H1 (cell line): ENCODE data around the gene PSORS1C2. TPM values are rescaled to one million over a fixed set of nuclear protein-coding genes. Genes with fewer than 3 reads are reported as not detected.

Source experiments
- CTCF ChIA-PET: fragments of 300-600 bp; sonication (Branson Sonifier 250); formaldehyde crosslinking; loops from one replicate; lab custom pipeline; 2021; ENCODE audit not compliant: partially characterized antibody; lab: Charles Lee
- POLR2A ChIA-PET: fragments of 300-600 bp; sonication (Branson Sonifier 250); formaldehyde crosslinking; loops from one replicate; lab custom pipeline; 2021; ENCODE audit warnings: inconsistent platforms; ENCODE audit not compliant: partially characterized antibody; lab: Charles Lee
- DNase-seq, 2 experiments: peaks; one replicate each; pipeline versions ENCODE4 v3.0.0 to v3.0.0-alpha.2; 2010 to 2022; ENCODE audit warnings: low spot score in 2 of 2, low read depth in 1 of 2, mixed read lengths in 1 of 2
- FAIRE-seq: peaks from 2 replicates; lab custom pipeline; 2011; peaks lifted over from hg19 to GRCh38; lab: Jason Lieb, UNC
- H2AFZ ChIP-seq: 2 replicates; pipeline ENCODE4 v1.8.1; 2012; ENCODE audit warnings: low read length, inconsistent platforms
- H2AK5ac ChIP-seq: 2 replicates; pipeline ENCODE4 v1.6.1; 2013; ENCODE audit warnings: low read depth, low read length
- H2BK120ac ChIP-seq: replicated peaks from 2 replicates; pipeline ENCODE3; 2013; ENCODE audit warnings: low read depth, low read length, inconsistent platforms
- H2BK12ac ChIP-seq: 2 replicates; pipeline ENCODE4 v1.6.1; 2013; ENCODE audit warnings: low read depth, low read length
- H2BK15ac ChIP-seq: 2 replicates; pipeline ENCODE4 v1.6.1; 2013; ENCODE audit warnings: low read length
- H2BK20ac ChIP-seq: 2 replicates; pipeline ENCODE4 v1.6.1; 2013; ENCODE audit warnings: low read length
- H2BK5ac ChIP-seq: 2 replicates; pipeline ENCODE4 v1.6.1; 2013; ENCODE audit warnings: low read depth, low read length
- H3K14ac ChIP-seq: 2 replicates; pipeline ENCODE4 v1.6.1; 2013; ENCODE audit warnings: inconsistent platforms; ENCODE audit not compliant: insufficient read length
- H3K18ac ChIP-seq: 2 replicates; pipeline ENCODE4 v1.6.1; 2013; ENCODE audit warnings: low read length; ENCODE audit errors: extremely low read depth
- H3K23ac ChIP-seq: 2 replicates; pipeline ENCODE4 v1.6.1; 2013; ENCODE audit warnings: inconsistent platforms; ENCODE audit not compliant: insufficient read length
- H3K23me2 ChIP-seq: 2 replicates; pipeline ENCODE4 v1.6.1; 2013; ENCODE audit warnings: low read depth, low read length
- H3K27ac ChIP-seq: 2 replicates; pipeline ENCODE4 v1.6.1; 2011; ENCODE audit warnings: low read depth, low read length, inconsistent platforms
- H3K27me3 ChIP-seq, 4 experiments: replicated peaks in 1 of 4; 1 replicate in 1 of 4; 2 replicates in 3 of 4; pipeline versions ENCODE4 v1.6.1 to v1.8.1; 2011 to 2013; ENCODE audit warnings: low read length in 3 of 4, mild to moderate bottlenecking in 3 of 4, inconsistent platforms in 2 of 4, mixed read lengths in 2 of 4, moderate library complexity in 1 of 4; ENCODE audit not compliant: control insufficient read depth in 3 of 4, insufficient read depth in 3 of 4; ENCODE audit errors: extremely low read depth in 1 of 4
- H3K36me3 ChIP-seq, 4 experiments: 2 replicates each; pipeline versions ENCODE4 v1.6.1 to v1.8.1; 2011 to 2013; ENCODE audit warnings: mild to moderate bottlenecking in 4 of 4, low read length in 3 of 4, moderate library complexity in 2 of 4, control low read depth in 1 of 4, inconsistent platforms in 1 of 4; ENCODE audit not compliant: insufficient read depth in 4 of 4, control insufficient read depth in 2 of 4
- H3K4ac ChIP-seq: replicated peaks from 2 replicates; pipeline ENCODE3; 2013; ENCODE audit warnings: low read length, low read depth, mixed read lengths, inconsistent platforms; ENCODE audit not compliant: insufficient read length
- H3K4me1 ChIP-seq, 4 experiments: replicated peaks in 1 of 4; 1 replicate in 1 of 4; 2 replicates in 3 of 4; pipeline versions ENCODE4 v1.6.1 to v1.8.1; 2011 to 2013; ENCODE audit warnings: low read length in 3 of 4, inconsistent platforms in 2 of 4, mixed read lengths in 1 of 4; ENCODE audit not compliant: insufficient read depth in 4 of 4, control insufficient read depth in 3 of 4
- H3K4me2 ChIP-seq, 2 experiments: 2 replicates each; pipeline versions ENCODE4 v1.6.1 to v1.8.1; 2011 to 2013; ENCODE audit warnings: low read depth in 2 of 2, low read length in 2 of 2, control low read depth in 1 of 2, inconsistent platforms in 1 of 2, mild to moderate bottlenecking in 1 of 2; ENCODE audit not compliant: insufficient read depth in 1 of 2
- H3K4me3 ChIP-seq, 4 experiments: fragments of 200-600, 300-600 bp in 1 of 4; sonication (generic), shearing (Covaris generic), sonication (Bioruptor Twin) in 1 of 4; 2 replicates each; pipeline versions ENCODE4 v1.5.1 to v1.8.1; 2011 to 2016; ENCODE audit warnings: low read length in 4 of 4, low read depth in 3 of 4, control low read depth in 2 of 4, inconsistent platforms in 2 of 4, mild to moderate bottlenecking in 2 of 4, mixed read lengths in 1 of 4, moderate library complexity in 1 of 4; ENCODE audit not compliant: insufficient read depth in 2 of 4; ENCODE audit errors: extremely low read depth in 1 of 4
- H3K56ac ChIP-seq: replicated peaks from 2 replicates; pipeline ENCODE3; 2013; ENCODE audit warnings: low read depth, mild to moderate bottlenecking, mixed read lengths, low read length, inconsistent platforms; ENCODE audit not compliant: insufficient read length
- H3K79me1 ChIP-seq: 2 replicates; pipeline ENCODE4 v1.6.1; 2013; ENCODE audit warnings: low read depth, low read length, control low read depth
- H3K79me2 ChIP-seq, 2 experiments: 2 replicates each; pipeline versions ENCODE4 v1.6.1 to v1.8.1; 2012 to 2013; ENCODE audit warnings: low read length in 2 of 2, mild to moderate bottlenecking in 2 of 2, inconsistent platforms in 1 of 2; ENCODE audit not compliant: insufficient read depth in 2 of 2, control insufficient read depth in 1 of 2
- H3K9ac ChIP-seq, 4 experiments: replicated peaks in 1 of 4; 1 replicate in 1 of 4; 2 replicates in 3 of 4; pipeline versions ENCODE4 v1.6.1 to v1.8.1; 2011 to 2013; ENCODE audit warnings: low read depth in 3 of 4, low read length in 3 of 4, control low read depth in 2 of 4, mild to moderate bottlenecking in 2 of 4, moderate library complexity in 2 of 4, inconsistent platforms in 1 of 4; ENCODE audit errors: extremely low read depth in 1 of 4
- H3K9me3 ChIP-seq, 2 experiments: 2 replicates each; pipeline versions ENCODE4 v1.6.1 to v1.8.1; 2012 to 2013; ENCODE audit warnings: mild to moderate bottlenecking in 2 of 2, moderate library complexity in 2 of 2, control low read depth in 1 of 2, inconsistent platforms in 1 of 2, low read depth in 1 of 2, low read length in 1 of 2, mixed read lengths in 1 of 2; ENCODE audit not compliant: insufficient read depth in 2 of 2
- H4K20me1 ChIP-seq, 2 experiments: replicated peaks in 1 of 2; 2 replicates each; pipeline versions ENCODE3 to v1.8.1; 2011 to 2013; ENCODE audit warnings: inconsistent platforms in 2 of 2, low read length in 2 of 2, mild to moderate bottlenecking in 1 of 2; ENCODE audit not compliant: insufficient read depth in 2 of 2, control insufficient read depth in 1 of 2
- H4K5ac ChIP-seq: 2 replicates; pipeline ENCODE4 v1.6.1; 2013; ENCODE audit warnings: low read length, low read depth, mixed read lengths, inconsistent platforms; ENCODE audit not compliant: insufficient read length
- H4K8ac ChIP-seq: 2 replicates; pipeline ENCODE4 v1.8.0; 2013; ENCODE audit warnings: mild to moderate bottlenecking, moderate library complexity, low read length, inconsistent platforms; ENCODE audit not compliant: insufficient read depth; ENCODE audit errors: extremely low read depth
- H4K91ac ChIP-seq: replicated peaks from 2 replicates; pipeline ENCODE3; 2013; ENCODE audit warnings: low read length, mixed read lengths, inconsistent platforms; ENCODE audit not compliant: insufficient read length
- POLR2A ChIP-seq, 2 experiments: IDR thresholded peaks; 1 replicate in 1 of 2; 2 replicates in 1 of 2; pipeline ENCODE4 v1.6.1; 2011; ENCODE audit warnings: low read depth in 2 of 2, low read length in 2 of 2, mild to moderate bottlenecking in 2 of 2; ENCODE audit errors: control extremely low read depth in 1 of 2
- SP4 ChIP-seq: IDR thresholded peaks from 2 replicates; pipeline ENCODE4 v1.6.1; 2012; ENCODE audit warnings: low read length, inconsistent platforms
- TAF1 ChIP-seq: IDR thresholded peaks from 2 replicates; pipeline ENCODE4 v1.6.1; 2011; ENCODE audit warnings: mild to moderate bottlenecking, low read depth, low read length
- TBP ChIP-seq: IDR thresholded peaks from 2 replicates; pipeline ENCODE4 v1.6.1; 2011; ENCODE audit warnings: low read depth, low read length, improper control_type of control experiment
- WGBS, 2 experiments: shearing (Covaris generic) in 1 of 2; methylation state at CpG; one replicate each; pipeline versions ENCODE4 v1.1.6 to v1.1.7; 2013 to 2015; ENCODE audit warnings: low lambda C conversion rate in 2 of 2, mixed read lengths in 2 of 2, inconsistent platforms in 1 of 2, low coverage in 1 of 2, missing lambda C conversion rate in 1 of 2; ENCODE audit not compliant: insufficient replicate concordance in 2 of 2, insufficient coverage in 1 of 2, insufficient read length in 1 of 2; ENCODE audit errors: extremely low coverage in 1 of 2, missing lambda C conversion rate in 1 of 2; 5-methylcytosine and 5-hydroxymethylcytosine counted together
- polyA plus RNA-seq, 7 experiments: library from polyadenylated mRNA; depleted of rRNA in 3 of 7; stranded (reverse) in 5 of 7; unstranded in 2 of 7; fragments of >200 nt in 5 of 7; fragments of 200-250 nt in 2 of 7; gene quantifications; 1 replicate in 5 of 7; 2 replicates in 1 of 7; 4 replicates in 1 of 7; pipeline versions ENCODE4 v1.2.1 to v1.2.3, GENCODE V29; 2011 to 2013; ENCODE audit warnings: missing spikeins in 2 of 7, mixed read lengths in 2 of 7
- total RNA-seq: library from RNA; stranded (reverse); fragmentation: NEBNext Ultra II Directional; extraction: Animal tissue kit (Norgen Biotek cat#: 25700); gene quantifications from 2 replicates; pipeline ENCODE4 v1.2.1, GENCODE V29; 2021

PSORS1C2 gene
- total and polyA plus RNA-seq, 2 of the 8 experiments (the other 6 are each of a cell fraction or from before 2014, with no cell fraction given): 0.11 TPM; not detected in 1

GRCh38 chr6:31170600-31170881 is 31.7 kb upstream of the PSORS1C2 start, which contains the start of gene POU5F1:
POU5F1 (minus strand) TSS chr6:31170682; CDS start chr6:31170620, 62 bp downstream.
- peak within 1 kb of the TSS; percentile 90 for H3K56ac ChIP-seq
- H3K4me2 ChIP-seq: peak within 1 kb of the TSS; percentile 83 to 89
- peak within 1 kb of the TSS; percentile 100 for H4K91ac ChIP-seq
- POLR2A ChIA-PET: interaction anchor here (61.6 to 68.5 kb wide), 2 partner anchors 2 to 23 kb away, joined by 2251 read pairs; partner anchors contain the start of genes CCHCR1, CDSN, POU5F1 and PSORS1C1
- H4K20me1 ChIP-seq: peaks cover 7 to 16% of the 10 kb centered on the region in 2 experiments
- H3K4ac ChIP-seq: peak within 1 kb of the TSS; percentile 97
- H4K8ac ChIP-seq: peak within 1 kb of the TSS; percentile 81
- H3K79me1 ChIP-seq: peaks cover 8% of the 10 kb centered on the region
- H3K27me3 ChIP-seq: no peaks in the 10 kb centered on the region
- peak within 1 kb of the TSS; percentile 100 for H2BK20ac ChIP-seq
- H2BK15ac ChIP-seq: no peak within 1 kb of the TSS; the same call in 1 of the 2 replicates
- peak within 1 kb of the TSS; percentile 100 for H2BK120ac ChIP-seq
- H3K23me2 ChIP-seq: peaks cover 13% of the 10 kb centered on the region
- peak within 1 kb of the TSS; percentile 72 to 80 (median 78) for H3K9ac ChIP-seq
- peak within 1 kb of the TSS; percentile 80 for H3K27ac ChIP-seq
- peaks cover 22 to 37% (median 32%) of the 10 kb centered on the region in 4 experiments for H3K4me1 ChIP-seq
- FAIRE-seq (no peak), DNase-seq (peak in 1 of 2 experiments; percentile 75)
- H2AFZ ChIP-seq: no peak within 1 kb of the TSS
- H4K5ac ChIP-seq: peak within 1 kb of the TSS; percentile 87
- peak within 1 kb of the TSS; percentile 100 for H2BK5ac ChIP-seq
- peak within 1 kb of the TSS; percentile 90 for H3K14ac ChIP-seq
- peak within 1 kb of the TSS; percentile 100 for H2BK12ac ChIP-seq
- H3K79me2 ChIP-seq: peaks cover 23 to 75% of the 10 kb centered on the region in 2 experiments
- no peak for TF ChIP-seq SP4
- TF ChIP-seq TBP: peak; percentile 60; the same call in 1 of the 2 replicates
- peak in 1 of 2 experiments; percentile 31; a peak in 1 of 3 replicates for TF ChIP-seq POLR2A (IDR thresholded peaks at IDR 0.05; ENCODE audit: control extremely low read depth in 1 of 2, low read depth in 2 of 2, low read length in 2 of 2)
- peak; percentile 70 for TF ChIP-seq TAF1
- H3K36me3 ChIP-seq: peaks cover 1 to 7% (median 4%) of the 10 kb centered on the region in 4 experiments; a peak in 7 of 8 replicates
- WGBS, 2 experiments: 7% methylated on average over 4 of the region's 9 CpGs; no CpG with 5 or more reads in 1 of the 2 experiments
- no peaks in the 10 kb centered on the region for H3K9me3 ChIP-seq
- H3K23ac ChIP-seq: no peak within 1 kb of the TSS
- H2AK5ac ChIP-seq: peak within 1 kb of the TSS; percentile 98
- CTCF ChIA-PET: interaction anchor here (0.7 to 5.9 kb wide), 8 partner anchors 8 to 91 kb away, joined by 3 to 36 read pairs (median 4); partner anchors contain the start of genes CCHCR1 and TCF19
- H3K4me3 ChIP-seq: peak within 1 kb of the TSS; percentile 70 to 92 (median 80)
- peak within 1 kb of the TSS; percentile 100 for H3K18ac ChIP-seq
